PC-3 (cell line): ENCODE results near the gene HHIPL1. TPM values are rescaled to one million over a fixed set of nuclear protein-coding genes. Genes with fewer than 3 reads are reported as not detected.

Experiments used
- ATAC-seq: fragments of 200-7000 bp; cut with Tn5 transposase; 2 replicates; pipeline ENCODE4 v1.9.1; 2020; ENCODE audit warnings: mild to moderate bottlenecking, moderate library complexity
- BruUV-seq: library from RNA; stranded (reverse); fragments of 400-500 nt; replicated peaks from 2 replicates; lab custom pipeline; 2021; lab: Mats Ljungman, UMichigan
- CTCF ChIA-PET: fragments of 300-600 bp; sonication (Branson Sonifier 250); formaldehyde crosslinking; loops from one replicate; lab custom pipeline; 2022; ENCODE audit warnings: antibody characterized with exemption; lab: Charles Lee
- POLR2A ChIA-PET: fragments of 300-600 bp; sonication (Branson Sonifier 250); formaldehyde crosslinking; loops from one replicate; lab custom pipeline; 2022; ENCODE audit warnings: antibody characterized with exemption; ENCODE audit not compliant: unreplicated experiment; lab: Charles Lee
- DNase-seq: peaks from one replicate; pipeline ENCODE4 v3.0.0-alpha.2; 2015
- H2AFZ ChIP-seq: fragments of 300-600 bp; sonication (generic); 2 replicates; pipeline ENCODE4 v1.6.0; 2016; ENCODE audit warnings: antibody characterized with exemption, low read length
- H3F3A ChIP-seq: fragments of 300-600 bp; sonication (generic); one replicate; pipeline ENCODE4 v1.6.0; 2017; ENCODE audit warnings: antibody characterized with exemption, low read length, control low read depth, mild to moderate bottlenecking; ENCODE audit not compliant: unreplicated experiment
- H3K27ac ChIP-seq: fragments of 300-600 bp; sonication (generic); 2 replicates; pipeline ENCODE4 v1.5.1; 2016; ENCODE audit warnings: mild to moderate bottlenecking, low read length
- H3K27me3 ChIP-seq: fragments of 300-600 bp; sonication (generic); 2 replicates; pipeline ENCODE4 v1.6.1; 2016; ENCODE audit warnings: low read length, mixed read lengths
- H3K36me3 ChIP-seq: fragments of 300-600 bp; sonication (generic); 2 replicates; pipeline ENCODE4 v1.6.1; 2016; ENCODE audit warnings: low read depth, mixed run types, low read length, mixed read lengths
- H3K4me1 ChIP-seq: fragments of 300-600 bp; sonication (generic); 2 replicates; pipeline ENCODE4 v1.5.1; 2016; ENCODE audit warnings: low read length; ENCODE audit not compliant: insufficient read depth
- H3K4me2 ChIP-seq: fragments of 300-600 bp; sonication (generic); 2 replicates; pipeline ENCODE4 v1.6.0; 2016; ENCODE audit warnings: low read length
- H3K4me3 ChIP-seq: fragments of 300-600 bp; sonication (generic); 2 replicates; pipeline ENCODE4 v1.5.1; 2016; ENCODE audit warnings: mild to moderate bottlenecking, low read length, mixed read lengths
- H3K79me2 ChIP-seq: fragments of 300-600 bp; sonication (generic); 2 replicates; pipeline ENCODE4 v1.6.1; 2017; ENCODE audit warnings: low read length, mixed read lengths
- H3K9ac ChIP-seq: fragments of 300-600 bp; sonication (generic); 2 replicates; pipeline ENCODE4 v1.6.0; 2016; ENCODE audit warnings: mild to moderate bottlenecking, low read length
- H3K9me2 ChIP-seq: fragments of 300-600 bp; sonication (generic); replicated peaks from 2 replicates; pipeline ENCODE4 v1.6.1; 2016; ENCODE audit warnings: mixed run types, low read length, mixed read lengths
- H3K9me3 ChIP-seq: fragments of 300-600 bp; sonication (generic); 2 replicates; pipeline ENCODE4 v1.6.1; 2016; ENCODE audit warnings: low read length, mixed read lengths
- H4K20me1 ChIP-seq: fragments of 300-600 bp; sonication (generic); 2 replicates; pipeline ENCODE4 v1.6.1; 2016; ENCODE audit warnings: low read length, mixed read lengths
- CTCF ChIP-seq: fragments of 300-600 bp; sonication (generic); conservative IDR thresholded peaks from 2 replicates; pipeline ENCODE4 v1.5.1; 2017; ENCODE audit warnings: antibody characterized with exemption, low read depth, mild to moderate bottlenecking, low read length
- EZH2 ChIP-seq: fragments of 300-600 bp; sonication (generic); IDR thresholded peaks from one replicate; pipeline ENCODE4 v1.6.1; 2017; ENCODE audit warnings: antibody characterized with exemption, mild to moderate bottlenecking, low read length; ENCODE audit not compliant: unreplicated experiment
- EZH2phosphoT487 ChIP-seq: fragments of 300-600 bp; sonication (generic); IDR thresholded peaks from 2 replicates; pipeline ENCODE4 v1.6.1; 2018; ENCODE audit warnings: mild to moderate bottlenecking, antibody characterized with exemption, low read length, borderline replicate concordance
- intact Hi-C: fragments of 100-400 bp; cut with micrococcal nuclease; formaldehyde crosslinking; loops from 2 replicates; pipeline ENCODE4 v1.9.0; 2023
- total RNA-seq: library from RNA; depleted of rRNA; stranded (reverse); fragments of >200 nt; gene quantifications from 2 replicates; pipeline ENCODE4 v1.2.3, GENCODE V29; 2014

Gene HHIPL1
- total RNA-seq, 1 experiment from 2014 or later: 0.84 TPM

- Histone ChIP-seq H3K27ac (no peak overlapping the region), H3K4me2 (no peak overlapping the region), H3K4me1 (peaks cover 4% of the 10 kb centered on the region; the same call in 1 of the 2 replicates), H3K79me2 (no peaks in the 10 kb centered on the region), H3F3A (no peaks in the 10 kb centered on the region), H2AFZ (no peak overlapping the region), H3K4me3 (no peak overlapping the region), H3K9me3 (peaks cover 18% of the 10 kb centered on the region; the same call in 1 of the 2 replicates), H3K36me3 (no peaks in the 10 kb centered on the region), H4K20me1 (no peaks in the 10 kb centered on the region), H3K9ac (no peak overlapping the region), H3K9me2 (no peaks in the 10 kb centered on the region), H3K27me3 (no peaks in the 10 kb centered on the region)
- ChIA-PET POLR2A (no interaction called here), CTCF (no interaction called here)
- ATAC-seq: no peak
- DNase-seq: no peak
- intact Hi-C loops: no loop called here
- TF ChIP-seq CTCF (no peak), EZH2phosphoT487 (no peak), EZH2 (no peak)
- no TSS peak for BruUV-seq
Measured at GRCh38 chr14:99681101-99681831, 36.3 kb downstream of the HHIPL1 start.

- no peak overlapping the region for H3K27ac ChIP-seq
- H3F3A ChIP-seq: no peaks in the 10 kb centered on the region
- H3K79me2 ChIP-seq: no peaks in the 10 kb centered on the region
- no peaks in the 10 kb centered on the region for H3K9me2 ChIP-seq
- BruUV-seq: no TSS peak
- no peak overlapping the region for H3K4me2 ChIP-seq
- no peak for DNase-seq
- peaks cover 4% of the 10 kb centered on the region; the same call in 1 of the 2 replicates for H3K4me1 ChIP-seq
- no peaks in the 10 kb centered on the region for H3K27me3 ChIP-seq
- H2AFZ ChIP-seq: no peak overlapping the region
- H4K20me1 ChIP-seq: no peaks in the 10 kb centered on the region
- TF ChIP-seq EZH2 (no peak), EZH2phosphoT487 (no peak), CTCF (no peak)
- no peak overlapping the region for H3K9ac ChIP-seq
- no peak overlapping the region for H3K4me3 ChIP-seq
- ChIA-PET CTCF (no interaction called here), POLR2A (no interaction called here)
- H3K9me3 ChIP-seq: peaks cover 18% of the 10 kb centered on the region; the same call in 1 of the 2 replicates
- H3K36me3 ChIP-seq: no peaks in the 10 kb centered on the region
- ATAC-seq: no peak
- intact Hi-C loops: no loop called here
Measured at GRCh38 chr14:99681832-99682148, 36.9 kb downstream of the HHIPL1 start.
